ENCODE data around the gene NEDD4L.

The NEDD4L gene

DNA sequence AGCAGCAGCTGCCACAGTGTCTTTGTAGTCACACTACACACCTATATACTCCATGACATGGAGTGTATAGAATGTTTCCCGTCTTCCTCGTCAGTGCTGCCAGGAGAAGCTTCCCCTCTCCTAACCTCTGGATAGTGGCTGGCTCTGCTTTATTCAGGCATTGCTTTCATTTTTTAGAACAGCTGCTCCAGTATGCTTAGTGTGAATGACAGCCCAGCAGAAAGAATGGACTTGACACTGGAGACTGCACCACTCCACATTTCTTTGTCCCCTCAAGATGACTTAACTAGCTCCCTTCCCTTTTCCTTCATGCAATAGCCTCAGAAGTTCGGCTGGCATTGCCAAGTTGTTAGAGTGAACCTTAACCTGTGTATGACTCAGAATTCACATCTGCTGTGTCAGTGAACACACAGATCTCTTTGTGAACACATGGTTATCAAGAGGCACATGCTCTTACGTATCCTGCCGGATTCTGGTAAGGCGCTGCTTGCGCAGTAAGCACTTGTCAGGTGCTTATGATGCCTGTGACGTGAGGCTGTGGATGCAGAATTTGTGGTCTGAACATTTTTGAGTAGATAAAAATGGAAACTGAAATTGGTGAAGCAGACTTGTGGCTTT, 73.9 kb downstream of the NEDD4L start:
- TF ChIP-seq, protein P1, sequence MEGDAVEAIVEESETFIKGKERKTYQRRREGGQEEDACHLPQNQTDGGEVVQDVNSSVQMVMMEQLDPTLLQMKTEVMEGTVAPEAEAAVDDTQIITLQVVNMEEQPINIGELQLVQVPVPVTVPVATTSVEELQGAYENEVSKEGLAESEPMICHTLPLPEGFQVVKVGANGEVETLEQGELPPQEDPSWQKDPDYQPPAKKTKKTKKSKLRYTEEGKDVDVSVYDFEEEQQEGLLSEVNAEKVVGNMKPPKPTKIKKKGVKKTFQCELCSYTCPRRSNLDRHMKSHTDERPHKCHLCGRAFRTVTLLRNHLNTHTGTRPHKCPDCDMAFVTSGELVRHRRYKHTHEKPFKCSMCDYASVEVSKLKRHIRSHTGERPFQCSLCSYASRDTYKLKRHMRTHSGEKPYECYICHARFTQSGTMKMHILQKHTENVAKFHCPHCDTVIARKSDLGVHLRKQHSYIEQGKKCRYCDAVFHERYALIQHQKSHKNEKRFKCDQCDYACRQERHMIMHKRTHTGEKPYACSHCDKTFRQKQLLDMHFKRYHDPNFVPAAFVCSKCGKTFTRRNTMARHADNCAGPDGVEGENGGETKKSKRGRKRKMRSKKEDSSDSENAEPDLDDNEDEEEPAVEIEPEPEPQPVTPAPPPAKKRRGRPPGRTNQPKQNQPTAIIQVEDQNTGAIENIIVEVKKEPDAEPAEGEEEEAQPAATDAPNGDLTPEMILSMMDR (IDR thresholded peaks at IDR 0.05; ENCODE audit: low read depth, low read length, missing control alignments), result no peak
- Histone ChIP-seq H3K36me3 (replicated peaks) (no peaks in the 10 kb centered on the region), H3K4me3 (ENCODE audit: low read depth, low read length) (no peak overlapping the region), H3K27ac (no peak overlapping the region), H3K27me3 (replicated peaks) (no peaks in the 10 kb centered on the region)
- DNase-seq, result peak; percentile 69
- in situ Hi-C loops (cut with HindIII; ENCODE audit: low pct_ligation_motif_present, low sequenced_read_pairs), result no loop called here

DNA sequence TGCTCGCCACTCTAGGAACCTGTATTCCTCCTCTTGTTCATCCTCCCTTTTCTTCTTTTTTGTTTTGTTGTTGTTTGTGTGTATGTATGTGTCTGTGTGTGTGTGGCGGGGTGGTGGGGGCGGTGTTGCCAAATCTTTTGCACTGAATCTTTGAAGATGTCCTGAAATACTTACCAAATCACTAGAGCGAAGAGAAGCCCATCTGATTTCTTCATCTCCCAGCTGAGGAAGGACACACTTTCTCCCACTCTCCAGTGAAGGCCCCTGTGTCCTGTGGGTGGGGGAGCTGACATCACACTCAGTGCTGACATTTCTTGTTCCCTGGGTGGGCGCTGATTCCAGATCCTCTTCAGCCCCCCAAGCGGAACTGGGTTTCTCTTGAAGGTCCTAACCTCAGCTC, 74.5 kb downstream of the NEDD4L start:
- no peak for DNase-seq
- Histone ChIP-seq H3K27ac (no peak overlapping the region), H3K27me3 (replicated peaks) (no peaks in the 10 kb centered on the region), H3K4me3 (ENCODE audit: low read depth, low read length) (no peak overlapping the region), H3K36me3 (replicated peaks) (no peaks in the 10 kb centered on the region)
- in situ Hi-C loops (cut with HindIII; ENCODE audit: low pct_ligation_motif_present, low sequenced_read_pairs), result no loop called here
- TF ChIP-seq, protein P1 (IDR thresholded peaks at IDR 0.05; ENCODE audit: low read depth, low read length, missing control alignments), result no peak

DNA sequence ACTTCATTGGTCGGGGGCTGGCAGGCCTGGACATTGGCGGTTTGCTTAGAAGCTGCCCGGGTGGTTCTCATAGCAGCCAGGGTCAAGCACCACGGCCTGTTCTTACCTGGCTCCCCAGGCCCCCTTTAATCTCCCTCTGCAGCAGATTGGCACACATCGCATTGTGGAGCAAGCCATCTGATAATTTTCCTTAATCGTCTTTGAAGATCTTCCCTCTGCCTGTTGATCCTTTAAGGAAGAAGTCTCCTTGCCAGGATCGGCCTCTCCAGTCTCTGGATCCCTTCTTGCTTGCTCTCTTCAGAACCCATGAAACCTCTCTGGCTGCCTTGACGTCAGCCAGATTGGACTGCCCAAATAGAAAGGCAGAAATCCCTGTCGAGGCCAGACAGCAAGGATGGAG, 75.8 kb downstream of the NEDD4L start:
- in situ Hi-C loops (cut with HindIII; ENCODE audit: low pct_ligation_motif_present, low sequenced_read_pairs), result no loop called here
- Histone ChIP-seq H3K4me3 (ENCODE audit: low read depth, low read length) (no peak overlapping the region), H3K27me3 (replicated peaks) (no peaks in the 10 kb centered on the region), H3K36me3 (replicated peaks) (no peaks in the 10 kb centered on the region), H3K27ac (no peak overlapping the region)
- TF ChIP-seq, protein P1 (IDR thresholded peaks at IDR 0.05; ENCODE audit: low read depth, low read length, missing control alignments), result no peak
- DNase-seq, result no peak

DNA sequence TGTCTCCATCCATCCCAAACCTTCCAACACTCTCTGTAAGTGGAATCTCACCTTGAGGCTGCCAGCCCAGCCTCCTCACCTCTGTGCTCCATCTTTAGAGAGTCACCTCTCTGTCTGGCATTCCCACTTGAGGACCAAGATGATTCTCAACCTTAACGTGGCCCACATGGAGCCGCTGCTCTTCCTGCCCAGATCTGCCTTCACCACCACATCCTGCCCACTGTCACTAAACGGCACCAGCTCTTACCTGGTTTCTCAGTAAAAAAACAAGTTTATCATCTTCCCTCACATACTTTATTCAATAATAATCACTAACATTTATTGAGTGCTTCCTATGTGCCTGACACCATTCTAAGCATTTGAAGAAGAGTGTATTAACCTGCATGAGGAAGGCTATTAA, 80.4 kb downstream of the NEDD4L start:
- in situ Hi-C loops (cut with HindIII; ENCODE audit: low pct_ligation_motif_present, low sequenced_read_pairs), result no loop called here
- TF ChIP-seq, protein P1 (IDR thresholded peaks at IDR 0.05; ENCODE audit: low read depth, low read length, missing control alignments), result no peak
- Histone ChIP-seq H3K36me3 (replicated peaks) (no peaks in the 10 kb centered on the region), H3K27ac (no peak overlapping the region), H3K4me3 (ENCODE audit: low read depth, low read length) (no peak overlapping the region), H3K27me3 (replicated peaks) (no peaks in the 10 kb centered on the region)
- no peak for DNase-seq

DNA sequence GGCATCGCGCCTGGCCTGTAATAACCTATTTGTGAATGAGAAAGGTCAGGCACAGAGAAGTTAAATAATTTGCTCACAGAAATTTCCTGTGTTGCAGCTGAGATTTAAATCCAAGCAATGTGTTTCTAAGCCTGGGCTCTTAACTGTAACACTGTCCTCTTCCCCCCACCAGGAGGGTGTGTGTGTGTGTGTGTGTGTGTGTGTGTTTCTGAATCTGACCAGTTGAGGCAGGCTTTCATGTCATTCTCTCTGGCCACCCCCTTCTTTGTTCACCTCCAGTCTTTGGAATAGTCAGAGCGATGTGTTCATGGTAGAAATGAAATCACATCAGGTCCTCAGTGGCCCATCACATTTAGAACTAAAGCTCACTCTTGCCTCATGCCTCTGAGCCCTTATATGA, 81.2 kb downstream of the NEDD4L start:
- in situ Hi-C loops (cut with HindIII; ENCODE audit: low pct_ligation_motif_present, low sequenced_read_pairs), result no loop called here
- Histone ChIP-seq H3K36me3 (replicated peaks) (no peaks in the 10 kb centered on the region), H3K27me3 (replicated peaks) (no peaks in the 10 kb centered on the region), H3K27ac (no peak overlapping the region), H3K4me3 (ENCODE audit: low read depth, low read length) (no peak overlapping the region)
- peak; percentile 15 for DNase-seq
- TF ChIP-seq, protein P1 (IDR thresholded peaks at IDR 0.05; ENCODE audit: low read depth, low read length, missing control alignments), result peak; percentile 33

DNA sequence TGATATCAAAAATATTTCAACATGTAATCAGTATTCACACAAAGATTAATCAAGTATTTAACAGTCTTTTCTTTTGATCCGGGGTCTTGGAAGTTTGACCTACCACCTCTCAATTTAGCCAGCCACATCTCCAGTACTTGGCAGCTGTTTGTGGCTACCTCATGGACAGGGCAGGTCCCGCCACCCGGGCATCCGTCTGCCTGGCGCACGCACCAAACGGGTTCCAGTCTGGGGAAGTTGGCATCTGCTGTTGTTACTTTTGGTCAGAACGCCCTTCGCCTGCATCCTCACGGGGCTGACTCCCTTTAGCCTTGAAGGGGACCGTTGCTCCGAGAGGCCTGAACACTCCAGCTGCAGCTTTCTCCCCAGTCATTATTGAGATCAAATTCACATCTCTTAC, 81.7 kb downstream of the NEDD4L start:
- no peak overlapping the region for H3K27ac ChIP-seq
- TF ChIP-seq, protein P1 (IDR thresholded peaks at IDR 0.05; ENCODE audit: low read depth, low read length, missing control alignments), result no peak
- in situ Hi-C loops (cut with HindIII; ENCODE audit: low pct_ligation_motif_present, low sequenced_read_pairs), result no loop called here
- no peak overlapping the region for H3K4me3 ChIP-seq (ENCODE audit: low read depth, low read length)
- no peak for DNase-seq
- H3K36me3 ChIP-seq (replicated peaks), result no peaks in the 10 kb centered on the region
- no peaks in the 10 kb centered on the region for H3K27me3 ChIP-seq (replicated peaks)

Data from brain microvascular endothelial cell (primary cell).